COR-L47 (cell line): Measurements from ENCODE around the gene SF3B4.
"Not testable (repeated sequence)": the region's sequence is repeated elsewhere in the genome, so short reads cannot be mapped to it uniquely, and the experiment has no call there.

Experiments used
- DNase-seq: peaks from one replicate; lab custom pipeline; 2025; lab: John Stamatoyannopoulos, UW

SF3B4 gene

DNA sequence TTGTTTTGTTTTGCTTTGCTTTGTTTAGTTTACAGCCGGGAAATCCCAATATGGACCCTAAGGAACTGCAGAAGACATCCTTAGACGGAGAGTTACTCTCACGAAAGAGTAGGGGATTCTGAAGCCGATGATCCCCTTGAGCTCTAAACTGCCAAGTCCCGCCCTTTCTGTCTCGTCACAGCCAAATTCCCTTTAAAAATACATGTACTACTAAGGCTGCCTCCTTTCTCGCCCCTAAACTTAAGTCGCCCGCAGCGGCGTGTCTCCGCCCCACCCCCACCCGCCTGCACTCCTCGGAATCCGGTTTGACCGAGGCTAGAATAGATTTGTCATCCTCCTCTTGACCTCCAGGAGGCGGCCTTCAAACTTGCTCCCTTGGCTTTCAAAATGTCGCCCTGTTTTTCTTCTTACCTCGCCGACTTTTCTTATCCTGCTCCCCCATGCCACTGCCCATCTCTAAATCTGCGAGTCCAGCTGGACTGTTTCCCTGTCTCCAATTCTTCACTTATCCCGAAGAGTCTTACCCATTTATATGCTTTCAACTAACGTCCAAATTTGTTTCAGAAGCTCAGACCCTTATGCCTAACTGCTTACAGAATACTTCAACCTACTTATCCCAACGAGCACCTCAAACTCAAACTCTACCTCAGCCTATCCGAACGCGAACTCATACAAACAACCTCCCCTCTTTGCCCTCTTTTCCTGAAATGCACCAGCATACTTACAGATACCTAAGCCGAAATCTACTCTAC is 39.2 kb downstream of the SF3B4 start:
- DNase-seq = peak; percentile 78

DNA sequence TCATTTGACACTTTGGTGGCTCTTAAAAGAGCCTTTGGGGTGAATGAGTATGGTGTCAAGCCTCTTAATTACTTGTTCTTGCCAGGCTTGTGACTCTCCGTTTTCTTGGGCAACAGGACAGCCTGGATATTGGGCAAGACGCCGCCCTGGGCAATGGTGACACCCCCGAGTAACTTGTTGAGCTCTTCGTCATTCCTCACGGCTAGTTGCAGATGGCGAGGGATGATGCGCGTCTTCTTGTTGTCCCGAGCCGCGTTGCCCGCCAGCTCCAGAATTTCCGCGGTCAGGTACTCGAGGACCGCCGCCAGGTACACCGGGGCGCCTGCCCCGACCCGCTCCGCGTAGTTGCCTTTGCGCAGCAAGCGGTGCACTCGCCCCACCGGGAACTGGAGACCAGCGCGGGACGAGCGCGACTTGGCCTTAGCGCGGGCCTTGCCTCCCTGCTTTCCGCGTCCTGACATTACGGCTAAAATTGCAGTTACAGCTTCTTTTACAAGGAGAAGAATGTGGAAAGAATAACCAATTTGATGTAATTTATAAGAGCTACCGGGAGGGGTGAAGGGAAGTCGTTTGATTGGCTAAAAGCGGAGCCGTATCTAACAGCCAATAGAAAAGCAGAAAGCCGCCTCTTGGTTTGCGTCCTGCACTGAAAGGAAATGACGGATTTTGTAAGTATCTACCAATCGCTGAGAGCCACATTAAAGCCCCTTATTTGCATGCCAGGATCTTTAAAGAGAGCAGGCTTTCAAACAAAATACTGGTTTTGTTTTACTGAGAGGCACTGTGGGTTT is 40.0 kb downstream of the SF3B4 start:
- DNase-seq = peak; percentile 96

DNA sequence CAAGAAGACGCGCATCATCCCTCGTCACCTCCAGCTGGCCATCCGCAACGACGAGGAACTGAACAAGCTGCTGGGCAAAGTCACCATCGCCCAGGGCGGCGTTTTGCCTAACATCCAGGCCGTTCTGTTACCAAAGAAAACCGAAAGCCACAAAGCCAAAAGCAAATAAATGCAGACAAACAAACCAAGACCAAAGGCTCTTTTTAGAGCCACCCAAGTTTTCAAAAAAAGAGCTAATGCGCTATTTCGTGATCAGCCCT is 40.5 kb downstream of the SF3B4 start:
- DNase-seq = peak; percentile 44

DNA sequence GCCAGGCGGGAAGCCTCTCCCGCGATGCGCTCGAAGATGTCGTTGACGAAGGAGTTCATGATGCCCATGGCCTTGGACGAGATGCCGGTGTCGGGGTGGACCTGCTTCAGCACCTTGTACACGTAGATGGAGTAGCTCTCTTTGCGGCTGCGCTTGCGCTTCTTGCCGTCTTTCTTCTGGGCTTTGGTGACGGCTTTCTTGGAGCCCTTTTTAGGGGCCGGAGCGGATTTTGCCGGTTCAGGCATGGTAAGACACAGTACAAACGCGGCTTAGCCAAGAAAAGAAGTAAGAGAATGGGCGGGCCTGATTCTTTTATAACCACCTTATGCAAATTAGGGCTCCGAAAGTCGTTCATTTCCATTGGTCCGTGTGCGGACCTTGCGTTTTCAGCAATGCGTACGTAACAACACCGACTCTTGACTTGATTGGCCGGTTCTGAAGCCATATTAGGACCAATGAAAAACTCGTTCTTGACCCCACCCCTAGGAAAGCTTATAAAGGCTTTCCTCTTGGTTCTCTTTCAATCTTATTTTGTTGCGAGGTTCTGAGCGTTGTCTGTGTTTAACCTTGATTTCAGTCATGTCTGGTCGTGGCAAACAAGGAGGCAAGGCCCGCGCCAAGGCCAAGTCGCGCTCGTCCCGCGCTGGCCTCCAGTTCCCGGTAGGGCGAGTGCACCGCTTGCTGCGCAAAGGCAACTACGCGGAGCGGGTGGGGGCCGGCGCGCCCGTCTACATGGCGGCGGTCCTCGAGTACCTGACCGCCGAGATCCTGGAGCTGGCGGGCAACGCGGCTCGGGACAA is 41.0 kb downstream of the SF3B4 start:
- DNase-seq = peak; percentile 99

DNA sequence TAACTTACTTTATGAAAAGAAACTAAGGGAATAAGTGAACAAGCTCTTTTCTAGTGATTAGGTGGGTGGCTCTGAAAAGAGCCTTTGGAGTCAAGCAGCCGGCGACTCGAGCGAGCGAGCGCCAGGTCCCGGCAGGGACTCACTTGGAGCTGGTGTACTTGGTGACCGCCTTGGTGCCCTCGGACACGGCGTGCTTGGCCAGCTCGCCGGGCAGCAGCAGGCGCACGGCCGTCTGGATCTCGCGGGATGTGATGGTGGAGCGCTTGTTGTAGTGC is 41.5 kb downstream of the SF3B4 start:
- not testable (repeated sequence) for DNase-seq

DNA sequence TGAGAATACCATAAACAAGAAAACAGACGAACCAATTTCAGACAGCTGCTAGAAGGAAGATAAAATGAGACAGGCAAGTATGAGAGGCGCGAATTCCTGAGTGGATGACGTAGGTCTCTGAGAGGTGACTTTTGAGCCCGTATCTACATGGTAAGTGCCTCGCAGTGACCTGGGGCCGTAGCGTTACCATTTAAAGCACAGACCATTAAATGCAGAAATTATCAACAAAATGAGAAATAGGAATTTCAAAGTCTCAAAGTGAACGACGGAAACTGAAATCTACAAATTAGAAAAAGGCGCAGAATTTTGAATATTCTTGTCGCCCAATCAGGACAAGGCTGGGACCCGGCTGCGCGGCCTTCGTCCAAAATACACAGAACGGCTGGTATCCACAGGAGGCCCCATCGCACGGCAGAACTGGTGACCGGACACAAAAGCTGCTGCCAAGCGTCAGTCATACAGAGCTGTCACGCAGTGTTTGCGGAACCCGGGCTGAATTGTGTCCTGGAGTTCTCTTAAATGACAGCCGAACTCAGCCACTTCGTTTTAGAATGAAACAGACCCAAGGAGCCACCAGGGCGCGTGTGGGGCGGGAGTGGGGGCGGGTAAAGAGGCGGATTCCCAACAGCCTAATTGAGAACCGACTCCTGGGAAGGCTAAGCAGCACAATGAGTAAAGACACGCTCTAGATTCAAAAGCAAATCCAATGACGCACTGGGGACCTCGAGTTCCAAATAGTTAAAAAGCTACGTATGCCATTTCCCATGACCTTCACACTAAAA is 42.1 kb downstream of the SF3B4 start:
- DNase-seq = peak; percentile 86

DNA sequence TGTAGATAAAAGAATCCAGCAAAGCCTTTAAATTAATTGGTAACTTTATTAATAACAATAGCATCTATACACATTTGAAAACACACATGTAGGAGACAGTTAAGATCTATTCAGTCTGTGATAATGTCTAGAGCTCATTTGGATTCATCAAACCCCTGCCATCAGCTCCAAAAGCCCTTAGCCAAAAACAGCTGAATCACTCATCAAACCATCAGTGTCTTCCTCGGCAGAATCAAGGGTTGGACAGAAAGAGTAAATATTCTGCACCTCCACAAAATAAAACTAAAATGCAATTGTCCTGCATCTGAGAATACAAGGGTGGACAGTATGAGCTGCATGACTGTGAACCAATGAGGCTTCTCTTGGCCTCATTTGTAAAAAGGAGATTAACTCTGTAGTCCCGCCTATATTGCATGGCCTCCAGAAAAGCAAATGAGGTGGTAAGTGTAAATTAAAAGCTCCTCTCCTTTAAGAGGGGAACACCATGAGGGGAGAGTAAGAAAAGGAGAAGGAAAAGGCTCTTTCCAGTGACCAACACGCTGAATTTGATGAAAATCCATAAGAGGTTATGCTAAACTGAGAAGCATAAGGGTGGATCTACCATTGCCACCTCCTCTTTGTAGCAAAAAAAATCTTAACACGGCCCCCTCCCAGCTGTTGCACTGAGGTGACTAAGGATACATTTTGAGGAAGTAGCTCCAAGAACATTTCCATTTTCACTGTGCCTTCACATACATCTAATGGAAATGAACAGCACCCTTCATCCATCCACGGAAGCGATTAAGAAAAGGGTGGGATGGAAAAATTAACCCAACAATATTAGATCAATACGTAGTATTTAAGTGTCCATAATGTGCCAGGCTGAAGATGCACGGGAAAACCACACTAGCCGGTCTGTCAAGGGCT is 42.9 kb downstream of the SF3B4 start:
- DNase-seq = peak; percentile 54

DNA sequence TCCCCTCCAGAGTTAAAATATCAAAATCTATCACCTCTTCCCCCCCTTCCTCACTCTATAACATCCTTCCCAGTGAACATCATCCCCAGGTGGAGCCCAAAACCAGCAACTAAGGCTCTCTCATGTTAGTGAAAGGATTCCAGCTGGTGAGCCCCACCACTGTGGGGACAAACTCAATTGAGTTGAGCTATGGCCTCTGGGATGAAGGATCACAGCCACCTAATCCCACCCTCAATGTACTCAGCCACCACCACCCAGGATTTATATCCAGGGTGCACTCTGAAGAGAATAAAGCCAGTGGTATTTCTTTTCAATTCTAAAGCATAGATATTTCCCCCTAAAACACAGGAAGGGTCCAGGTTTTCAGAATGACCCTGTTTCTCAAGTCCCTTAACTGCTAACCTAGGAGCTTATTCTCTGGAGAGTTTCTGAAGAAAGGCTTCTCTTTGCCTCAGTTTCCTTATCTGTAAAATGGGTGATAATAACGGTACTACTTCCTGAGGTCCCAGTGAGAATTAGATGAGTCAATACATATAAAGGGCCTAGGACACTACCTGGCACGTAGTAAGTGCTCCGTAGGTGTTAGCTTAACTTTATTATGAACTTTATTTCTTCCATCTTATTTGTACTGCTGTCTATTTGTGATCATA is 43.9 kb downstream of the SF3B4 start:
- no peak for DNase-seq

DNA sequence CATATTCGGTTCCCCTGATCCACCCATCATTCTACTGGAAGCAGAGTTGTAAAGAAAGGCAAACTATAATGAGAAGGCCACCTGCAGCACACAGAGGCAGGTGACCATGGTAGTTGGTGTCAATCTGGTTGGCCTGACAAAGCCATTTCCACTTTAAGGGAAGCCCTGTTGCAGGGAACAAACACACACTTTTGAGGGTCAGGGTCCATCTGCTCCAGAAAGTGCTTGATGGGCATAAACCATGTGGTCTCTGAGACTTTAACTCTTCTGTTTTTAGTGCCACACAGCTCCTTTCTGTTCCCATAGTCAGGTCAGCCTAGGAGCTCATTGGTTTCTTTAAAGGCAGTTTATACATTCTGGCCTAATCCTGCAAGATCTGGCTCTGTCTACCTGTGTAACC is 45.7 kb downstream of the SF3B4 start:
- no peak for DNase-seq

DNA sequence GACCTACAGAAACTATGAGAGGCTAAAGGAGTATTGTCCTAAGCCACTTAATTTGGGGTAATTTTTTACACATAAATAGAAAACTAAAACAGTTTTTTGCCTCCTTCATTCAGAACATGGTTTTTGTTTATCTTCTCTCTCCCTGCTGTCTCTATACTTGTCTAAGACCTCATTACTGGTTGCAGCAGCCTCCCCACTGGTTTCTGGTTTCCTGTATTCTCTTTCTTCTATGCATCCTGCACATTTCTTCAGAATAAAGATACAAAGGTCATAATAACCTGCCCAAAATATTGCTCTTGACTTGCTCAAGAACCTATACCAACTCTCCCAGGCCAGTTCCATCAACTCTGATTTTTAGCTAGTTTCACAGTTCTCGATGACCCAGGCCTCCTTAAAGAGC is 48.0 kb downstream of the SF3B4 start:
- DNase-seq = no peak

DNA sequence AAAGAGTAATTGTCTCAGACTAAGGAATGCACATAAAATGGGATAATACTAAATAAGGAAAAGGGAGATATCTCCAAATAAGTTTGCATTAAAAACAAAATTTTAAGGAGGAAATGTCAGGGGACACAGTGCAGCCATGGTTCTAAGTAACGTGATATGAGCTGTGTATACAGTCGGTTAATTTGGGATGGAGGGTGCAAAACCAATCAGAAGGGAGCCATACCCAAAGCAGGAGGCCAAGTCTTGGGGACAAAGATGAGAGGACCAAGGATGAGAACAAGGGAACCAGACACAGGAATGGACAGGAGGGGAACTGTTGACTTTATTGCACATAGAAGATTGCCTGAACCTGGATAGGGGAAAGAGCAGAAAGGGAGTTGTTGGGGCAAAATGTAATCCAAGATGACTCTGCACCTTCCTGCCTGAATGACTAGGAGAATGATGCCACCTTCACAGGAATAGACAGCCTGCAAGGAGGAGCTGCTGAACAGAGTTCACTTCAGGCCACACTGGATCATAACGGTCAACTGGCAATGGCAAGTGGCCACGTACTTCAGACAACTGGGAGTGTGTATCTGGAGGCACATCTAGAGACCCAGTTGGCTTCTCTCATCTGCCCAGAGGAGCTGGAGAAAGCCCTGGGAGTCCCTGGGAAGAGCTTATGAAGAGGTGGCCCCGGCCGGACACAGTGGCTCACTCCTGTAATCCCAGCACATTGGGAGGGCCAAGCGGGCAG is 50.2 kb downstream of the SF3B4 start:
- DNase-seq = no peak
